Liver (tissue), 9 donors: Measurements from ENCODE around the gene IL37. TPM values are rescaled to one million over a fixed set of nuclear protein-coding genes. Genes with fewer than 3 reads are reported as not detected.

Experiments used
- DNase-seq: peaks from one replicate; pipeline ENCODE4 v3.0.0-alpha.2; 2017; ENCODE audit warnings: low spot score
- H3K27ac ChIP-seq, 2 donors: one replicate each; pipeline ENCODE4 v1.7.0; 2013; ENCODE audit warnings: inconsistent platforms in 2 of 2, low read length in 2 of 2, control low read depth in 1 of 2, low read depth in 1 of 2, mild to moderate bottlenecking in 1 of 2
- H3K27me3 ChIP-seq, 4 donors: one replicate each; pipeline versions ENCODE4 v1.6.1 to v1.7.0; 2013; ENCODE audit warnings: low read length in 3 of 4, inconsistent platforms in 1 of 4, mild to moderate bottlenecking in 1 of 4, moderate library complexity in 1 of 4; ENCODE audit not compliant: control insufficient read depth in 4 of 4, insufficient read depth in 4 of 4
- H3K36me3 ChIP-seq, 4 donors: one replicate each; pipeline versions ENCODE4 v1.6.1 to v1.7.0; 2013; ENCODE audit warnings: low read length in 3 of 4, mild to moderate bottlenecking in 3 of 4, low read depth in 1 of 4, moderate library complexity in 1 of 4; ENCODE audit not compliant: control insufficient read depth in 4 of 4, insufficient read depth in 3 of 4
- H3K4me1 ChIP-seq, 4 donors: one replicate each; pipeline versions ENCODE4 v1.6.1 to v1.7.0; 2013; ENCODE audit warnings: low read length in 3 of 4, mild to moderate bottlenecking in 3 of 4, moderate library complexity in 1 of 4; ENCODE audit not compliant: control insufficient read depth in 4 of 4, insufficient read depth in 4 of 4
- H3K4me3 ChIP-seq, 3 donors: one replicate each; pipeline versions ENCODE4 v1.6.1 to v1.7.0; 2013; ENCODE audit warnings: low read length in 3 of 3, control low read depth in 1 of 3, low read depth in 1 of 3, mild to moderate bottlenecking in 1 of 3
- H3K9ac ChIP-seq, 2 donors: one replicate each; pipeline ENCODE4 v1.7.0; 2013; ENCODE audit warnings: low read length in 2 of 2, mild to moderate bottlenecking in 2 of 2, moderate library complexity in 2 of 2, control low read depth in 1 of 2, low read depth in 1 of 2
- H3K9me3 ChIP-seq, 4 donors: one replicate each; pipeline versions ENCODE4 v1.6.1 to v1.7.0; 2013; ENCODE audit warnings: low read length in 3 of 4; ENCODE audit not compliant: control insufficient read depth in 4 of 4
- CTCF ChIP-seq: fragments of 150-350 bp; IDR thresholded peaks from 2 replicates; pipeline ENCODE4 v1.5.1; 2017; ENCODE audit warnings: improper control_type of control experiment, low read depth, low read length; ENCODE audit not compliant: missing input control
- EGR1 ChIP-seq, 2 donors: IDR thresholded peaks; 2 replicates each; pipeline ENCODE4 v1.6.1; 2016 to 2018; ENCODE audit warnings: antibody characterized with exemption in 2 of 2, low read depth in 2 of 2
- FOXA1 ChIP-seq: IDR thresholded peaks from 2 replicates; pipeline ENCODE4 v1.6.1; 2016; ENCODE audit warnings: antibody characterized with exemption
- FOXA2 ChIP-seq: IDR thresholded peaks from 2 replicates; pipeline ENCODE4 v1.6.1; 2016; ENCODE audit warnings: antibody characterized with exemption
- GABPA ChIP-seq, 2 donors: IDR thresholded peaks in 1 of 2; conservative IDR thresholded peaks in 1 of 2; 2 replicates each; pipeline ENCODE4 v1.6.1; 2016; ENCODE audit warnings: antibody characterized with exemption in 2 of 2, mild to moderate bottlenecking in 1 of 2, moderate library complexity in 1 of 2
- HNF4A ChIP-seq, 2 donors: conservative IDR thresholded peaks; 2 replicates each; pipeline ENCODE4 v1.6.1; 2016; ENCODE audit warnings: antibody characterized with exemption in 2 of 2, mild to moderate bottlenecking in 2 of 2
- HNF4G ChIP-seq: IDR thresholded peaks from 2 replicates; pipeline ENCODE4 v1.6.1; 2016; ENCODE audit warnings: antibody characterized with exemption
- JUND ChIP-seq, 2 donors: IDR thresholded peaks; 2 replicates each; pipeline ENCODE4 v1.6.1; 2016; ENCODE audit warnings: antibody characterized with exemption in 2 of 2
- MAX ChIP-seq: IDR thresholded peaks from 2 replicates; pipeline ENCODE4 v1.6.1; 2016; ENCODE audit warnings: antibody characterized with exemption
- NR2F2 ChIP-seq: IDR thresholded peaks from 2 replicates; pipeline ENCODE4 v1.6.1; 2016; ENCODE audit warnings: antibody characterized with exemption
- RAD21 ChIP-seq, 2 donors: IDR thresholded peaks; 2 replicates each; pipeline ENCODE4 v1.6.1; 2016; ENCODE audit warnings: antibody characterized with exemption in 2 of 2, mild to moderate bottlenecking in 2 of 2
- REST ChIP-seq: IDR thresholded peaks from 2 replicates; pipeline ENCODE4 v1.6.1; 2016; ENCODE audit warnings: antibody characterized with exemption, mild to moderate bottlenecking
- RXRA ChIP-seq, 2 donors: IDR thresholded peaks; 2 replicates each; pipeline ENCODE4 v1.6.1; 2017 to 2018; ENCODE audit warnings: antibody characterized with exemption in 2 of 2, mild to moderate bottlenecking in 1 of 2
- SP1 ChIP-seq: IDR thresholded peaks from 2 replicates; pipeline ENCODE4 v1.6.1; 2018; ENCODE audit warnings: antibody characterized with exemption, mild to moderate bottlenecking
- TAF1 ChIP-seq: conservative IDR thresholded peaks from 2 replicates; pipeline ENCODE4 v1.6.1; 2016; ENCODE audit warnings: antibody characterized with exemption, mild to moderate bottlenecking
- YY1 ChIP-seq: IDR thresholded peaks from 2 replicates; pipeline ENCODE4 v1.6.1; 2016; ENCODE audit warnings: antibody characterized with exemption, mild to moderate bottlenecking
- ZBTB33 ChIP-seq: IDR thresholded peaks from 2 replicates; pipeline ENCODE4 v1.6.1; 2016; ENCODE audit warnings: antibody characterized with exemption
- WGBS: extraction: QIAGEN DNeasy Blood & Tissue Kit; methylation state at CpG from one replicate; pipeline ENCODE4 v1.1.7; 2013; 5-methylcytosine and 5-hydroxymethylcytosine counted together
- polyA plus RNA-seq, 2 donors: library from polyadenylated mRNA; stranded (reverse) in 1 of 2; unstranded in 1 of 2; fragments of 200-250 nt in 1 of 2; fragments of >200 nt in 1 of 2; fragmentation: Nextera tagmentation in 1 of 2; extraction: Ambion mirVana in 1 of 2; gene quantifications; one replicate each; pipeline versions ENCODE4 v1.2.1 to v1.2.3, GENCODE V29; 2013 to 2015
- total RNA-seq, 2 donors: library from RNA; depleted of rRNA; stranded (reverse); fragments of >200 nt; gene quantifications; one replicate each; pipeline ENCODE4 v1.2.3, GENCODE V29; 2014
- donor health status: healthy.
- donor health status: healthy.
- donor health status: healthy.
- donor health status: healthy.
- donor health status: healthy.

IL37 gene
- total and polyA plus RNA-seq, 4 donors, result not detected

GRCh38 chr2:112866128-112866835, 44.7 kb upstream of the IL37 start:
- no peak overlapping the region for H3K9ac ChIP-seq
- peaks cover 0 to 6% (median 0%) of the 10 kb centered on the region in 4 donors for H3K4me1 ChIP-seq
- no peak for TF ChIP-seq HNF4A (conservative IDR thresholded peaks at IDR 0.05)
- TF ChIP-seq HNF4G, result no peak
- TF ChIP-seq CTCF, result no peak
- no peak for TF ChIP-seq RAD21 (IDR thresholded peaks at IDR 0.05)
- no peak for TF ChIP-seq FOXA2
- TF ChIP-seq GABPA (IDR thresholded peaks at IDR 0.05 in 1 of 2, conservative IDR thresholded peaks at IDR 0.05 in 1 of 2), result no peak
- no peak for TF ChIP-seq EGR1 (IDR thresholded peaks at IDR 0.05; ENCODE audit: low read depth in 2 of 2)
- TF ChIP-seq MAX, result no peak
- no peak for TF ChIP-seq FOXA1
- TF ChIP-seq ZBTB33, result no peak
- no peaks in the 10 kb centered on the region for H3K27me3 ChIP-seq
- no peaks in the 10 kb centered on the region for H3K9me3 ChIP-seq
- H3K4me3 ChIP-seq, result no peak overlapping the region
- no peak for DNase-seq
- H3K27ac ChIP-seq, result no peak overlapping the region
- H3K36me3 ChIP-seq, result no peaks in the 10 kb centered on the region
- WGBS, result 86% methylated on average over 8 of the region's 8 CpGs

- H3K4me1 ChIP-seq, result peaks cover 0 to 7% (median 0%) of the 10 kb centered on the region in 4 donors
- no peaks in the 10 kb centered on the region for H3K9me3 ChIP-seq
- no peak overlapping the region for H3K4me3 ChIP-seq
- TF ChIP-seq HNF4A (conservative IDR thresholded peaks at IDR 0.05), result no peak
- TF ChIP-seq SP1, result no peak
- TF ChIP-seq GABPA (IDR thresholded peaks at IDR 0.05 in 1 of 2, conservative IDR thresholded peaks at IDR 0.05 in 1 of 2), result no peak
- TF ChIP-seq REST, result no peak
- no peak for TF ChIP-seq EGR1 (IDR thresholded peaks at IDR 0.05; ENCODE audit: low read depth in 2 of 2)
- no peak for TF ChIP-seq TAF1
- TF ChIP-seq FOXA2, result no peak
- no peak for TF ChIP-seq NR2F2
- no peak for TF ChIP-seq JUND (IDR thresholded peaks at IDR 0.05)
- TF ChIP-seq FOXA1, result no peak
- TF ChIP-seq YY1, result no peak
- no peak for TF ChIP-seq RXRA (IDR thresholded peaks at IDR 0.05)
- TF ChIP-seq ZBTB33, result no peak
- H3K9ac ChIP-seq, result no peak overlapping the region
- no peaks in the 10 kb centered on the region for H3K36me3 ChIP-seq
- H3K27me3 ChIP-seq, result no peaks in the 10 kb centered on the region
- DNase-seq, result no peak
- no peak overlapping the region for H3K27ac ChIP-seq
- 89% methylated on average over 7 of the region's 7 CpGs for WGBS
Measured at GRCh38 chr2:112867701-112868631, 43.0 kb upstream of the IL37 start.
